ENCODE data around the gene MPIG6B. TPM values are rescaled to one million over a fixed set of nuclear protein-coding genes. Genes with fewer than 3 reads are reported as not detected.

MPIG6B gene
- total and polyA plus RNA-seq, 2 experiments from 2014 or later: not detected

GRCh38 chr6:31749301-31750036, 26.3 kb downstream of the MPIG6B start:
- no peak overlapping the region for H3K4me2 ChIP-seq (ENCODE audit: unreplicated experiment)
- H3K9me2 ChIP-seq (ENCODE audit: insufficient read depth): no peaks in the 10 kb centered on the region
- TF ChIP-seq EZH2 (IDR thresholded peaks at IDR 0.05; ENCODE audit: insufficient read depth, poor library complexity, severe bottlenecking): no peak
- TF ChIP-seq EZH2phosphoT487 (IDR thresholded peaks at IDR 0.05; ENCODE audit: insufficient read depth, low read depth): no peak
- no peaks in the 10 kb centered on the region for H4K20me1 ChIP-seq (ENCODE audit: insufficient read depth)
- no peak overlapping the region for H3K27ac ChIP-seq
- peaks cover 10% of the 10 kb centered on the region for H3K4me1 ChIP-seq (ENCODE audit: insufficient read depth)
- H3K27me3 ChIP-seq (replicated peaks; ENCODE audit: insufficient read depth): no peaks in the 10 kb centered on the region
- no peak overlapping the region for H3K9ac ChIP-seq
- no peaks in the 10 kb centered on the region for H3K9me3 ChIP-seq (ENCODE audit: low read depth)
- H3K4me3 ChIP-seq: no peak overlapping the region
- 93% methylated on average over 8 of the region's 8 CpGs for WGBS, 2 experiments (ENCODE audit: low coverage in 1 of 2, low lambda C conversion rate in 2 of 2, missing lambda C conversion rate in 2 of 2)
- peaks cover 13% of the 10 kb centered on the region for H3F3A ChIP-seq (ENCODE audit: insufficient read depth)
- H3K36me3 ChIP-seq (ENCODE audit: low read depth): no peaks in the 10 kb centered on the region
- H3K79me2 ChIP-seq (ENCODE audit: insufficient read depth): no peaks in the 10 kb centered on the region
- in situ Hi-C loops (cut with MboI): no loop called here
- no peak overlapping the region for H2AFZ ChIP-seq
- no peak for DNase-seq

GRCh38 chr6:31750411-31751022, 27.3 kb downstream of the MPIG6B start:
- Histone ChIP-seq H3K36me3 (ENCODE audit: low read depth) (no peaks in the 10 kb centered on the region), H3K4me2 (ENCODE audit: unreplicated experiment) (no peak overlapping the region), H3K9ac (no peak overlapping the region), H3K27ac (no peak overlapping the region), H3K79me2 (ENCODE audit: insufficient read depth) (no peaks in the 10 kb centered on the region), H3K4me3 (no peak overlapping the region), H2AFZ (no peak overlapping the region), H4K20me1 (ENCODE audit: insufficient read depth) (no peaks in the 10 kb centered on the region), H3K4me1 (ENCODE audit: insufficient read depth) (peaks cover 10% of the 10 kb centered on the region), H3K9me3 (ENCODE audit: low read depth) (no peaks in the 10 kb centered on the region), H3K9me2 (ENCODE audit: insufficient read depth) (no peaks in the 10 kb centered on the region), H3K27me3 (replicated peaks; ENCODE audit: insufficient read depth) (no peaks in the 10 kb centered on the region), H3F3A (ENCODE audit: insufficient read depth) (peaks cover 13% of the 10 kb centered on the region)
- 94 to 95% methylated on average over 7 of the region's 7 CpGs for WGBS, 2 experiments (ENCODE audit: low coverage in 1 of 2, low lambda C conversion rate in 2 of 2, missing lambda C conversion rate in 2 of 2)
- TF ChIP-seq EZH2 (IDR thresholded peaks at IDR 0.05; ENCODE audit: insufficient read depth, poor library complexity, severe bottlenecking) (no peak), EZH2phosphoT487 (IDR thresholded peaks at IDR 0.05; ENCODE audit: insufficient read depth, low read depth) (no peak)
- no peak for DNase-seq
- in situ Hi-C loops (cut with MboI): no loop called here

GRCh38 chr6:31752739-31753319, 29.7 kb downstream of the MPIG6B start:
- Histone ChIP-seq H3K79me2 (ENCODE audit: insufficient read depth) (no peaks in the 10 kb centered on the region), H4K20me1 (ENCODE audit: insufficient read depth) (no peaks in the 10 kb centered on the region), H3K4me1 (ENCODE audit: insufficient read depth) (peaks cover 10% of the 10 kb centered on the region), H2AFZ (no peak overlapping the region), H3K9ac (peak overlapping the region; percentile 14; the same call in 1 of the 2 replicates), H3K36me3 (ENCODE audit: low read depth) (no peaks in the 10 kb centered on the region), H3K27ac (peak overlapping the region; percentile 47), H3K4me3 (no peak overlapping the region), H3F3A (ENCODE audit: insufficient read depth) (peaks cover 13% of the 10 kb centered on the region), H3K9me2 (ENCODE audit: insufficient read depth) (no peaks in the 10 kb centered on the region), H3K27me3 (replicated peaks; ENCODE audit: insufficient read depth) (no peaks in the 10 kb centered on the region), H3K4me2 (ENCODE audit: unreplicated experiment) (peak overlapping the region; percentile 26), H3K9me3 (ENCODE audit: low read depth) (no peaks in the 10 kb centered on the region)
- 30 to 38% methylated on average over 8 of the region's 8 CpGs for WGBS, 2 experiments (ENCODE audit: low coverage in 1 of 2, low lambda C conversion rate in 2 of 2, missing lambda C conversion rate in 2 of 2)
- in situ Hi-C loops (cut with MboI): no loop called here
- DNase-seq: peak; percentile 91
- TF ChIP-seq EZH2phosphoT487 (IDR thresholded peaks at IDR 0.05; ENCODE audit: insufficient read depth, low read depth) (no peak), EZH2 (IDR thresholded peaks at IDR 0.05; ENCODE audit: insufficient read depth, poor library complexity, severe bottlenecking) (no peak)

- Histone ChIP-seq H3F3A (ENCODE audit: insufficient read depth) (peaks cover 4% of the 10 kb centered on the region; the same call in 1 of the 2 replicates), H3K9me3 (ENCODE audit: low read depth) (no peaks in the 10 kb centered on the region), H3K9me2 (ENCODE audit: insufficient read depth) (no peaks in the 10 kb centered on the region), H3K79me2 (ENCODE audit: insufficient read depth) (no peaks in the 10 kb centered on the region), H3K36me3 (ENCODE audit: low read depth) (no peaks in the 10 kb centered on the region), H3K9ac (no peak overlapping the region), H3K27me3 (replicated peaks; ENCODE audit: insufficient read depth) (no peaks in the 10 kb centered on the region), H3K4me1 (ENCODE audit: insufficient read depth) (peaks cover 2% of the 10 kb centered on the region), H3K4me2 (ENCODE audit: unreplicated experiment) (no peak overlapping the region), H4K20me1 (ENCODE audit: insufficient read depth) (no peaks in the 10 kb centered on the region), H3K27ac (no peak overlapping the region), H3K4me3 (no peak overlapping the region), H2AFZ (no peak overlapping the region)
- in situ Hi-C loops (cut with MboI): no loop called here
- DNase-seq: no peak
- WGBS, 2 experiments (ENCODE audit: low coverage in 1 of 2, low lambda C conversion rate in 2 of 2, missing lambda C conversion rate in 2 of 2): 93 to 100% methylated on average over 2 of the region's 2 CpGs
- TF ChIP-seq EZH2 (IDR thresholded peaks at IDR 0.05; ENCODE audit: insufficient read depth, poor library complexity, severe bottlenecking) (no peak), EZH2phosphoT487 (IDR thresholded peaks at IDR 0.05; ENCODE audit: insufficient read depth, low read depth) (no peak)
These were observed 35.1 kb downstream of the MPIG6B start for GRCh38 chr6:31758281-31758680.

Data from GM23248 (cell line).